GM23338 (cell line): ENCODE data around the gene RCBTB2.

Experiments used
- CTCF ChIP-seq, 2 experiments: fragments of 200-600 bp in 1 of 2; sonication (generic) in 1 of 2; conservative IDR thresholded peaks; 2 replicates each; pipeline versions ENCODE4 v1.5.1 to v1.6.1; 2016 to 2017; ENCODE audit warnings: antibody characterized with exemption in 2 of 2, low read depth in 2 of 2, mild to moderate bottlenecking in 2 of 2, moderate library complexity in 1 of 2
- POLR2AphosphoS5 ChIP-seq: IDR thresholded peaks from 2 replicates; pipeline ENCODE4 v1.6.1; 2016; ENCODE audit warnings: antibody characterized with exemption, low read depth

- TF ChIP-seq POLR2AphosphoS5 = no peak
- TF ChIP-seq CTCF (conservative IDR thresholded peaks at IDR 0.05; ENCODE audit: low read depth in 2 of 2) = no peak
These were observed 35.2 kb downstream of the RCBTB2 start for GRCh38 chr13:48497669-48498068.
